ENCODE data around the gene POR. TPM values are rescaled to one million over a fixed set of nuclear protein-coding genes. Genes with fewer than 3 reads are reported as not detected.

Gene POR
- total RNA-seq, 5 donors from 2014 or later (not counting 1 experiment from before 2014, with no cell fraction given) = 41.1 to 83.3 (median 58.8) TPM

GRCh38 chr7:75968012-75968411, 53.1 kb downstream of the POR start:
- ChIA-PET CTCF (no interaction called here), POLR2A (no interaction called here)
- Histone ChIP-seq H3K9me3 (no peaks in the 10 kb centered on the region), H3K4me1 (ENCODE audit: control insufficient read depth in 1 of 2, extremely low read depth in 1 of 2, insufficient read depth in 2 of 2, low read length in 2 of 2) (no peaks in the 10 kb centered on the region), H3K4me3 (ENCODE audit: control insufficient read depth in 1 of 2, extremely low read depth in 1 of 2, low read length in 1 of 2) (no peak overlapping the region), H3K36me3 (ENCODE audit: control insufficient read depth in 2 of 2, extremely low read depth in 1 of 2, insufficient read depth in 1 of 2, low read length in 1 of 2) (peaks cover 17 to 21% of the 10 kb centered on the region in 2 donors), H3K27me3 (replicated peaks in 1 of 2; ENCODE audit: control insufficient read depth in 2 of 2, extremely low read depth in 1 of 2, insufficient read depth in 2 of 2, low read length in 1 of 2) (no peaks in the 10 kb centered on the region), H3K27ac (ENCODE audit: low read length) (no peak overlapping the region)
- Mint-ChIP-seq H3K36me3 (peaks cover 29% of the 10 kb centered on the region), H3K9me3 (no peaks in the 10 kb centered on the region), H3K27me3 (no peaks in the 10 kb centered on the region), H3K4me1 (peaks cover 0 to 6% (median 2%) of the 10 kb centered on the region in 3 donors), H3K4me3 (no peak overlapping the region), H3K27ac (no peak overlapping the region)
- WGBS (ENCODE audit: insufficient coverage) = 83% methylated on average over 10 of the region's 10 CpGs
- DNase-seq (no peak), ATAC-seq (replicated peaks in 1 of 4) (no peak)

- H3K9me3 ChIP-seq = no peaks in the 10 kb centered on the region
- no peak overlapping the region for H3K4me3 ChIP-seq (ENCODE audit: control insufficient read depth in 1 of 2, extremely low read depth in 1 of 2, low read length in 1 of 2)
- H3K4me1 ChIP-seq (ENCODE audit: control insufficient read depth in 1 of 2, extremely low read depth in 1 of 2, insufficient read depth in 2 of 2, low read length in 2 of 2) = no peaks in the 10 kb centered on the region
- ChIA-PET CTCF (no interaction called here), POLR2A (no interaction called here)
- no peaks in the 10 kb centered on the region for H3K27me3 ChIP-seq (replicated peaks in 1 of 2; ENCODE audit: control insufficient read depth in 2 of 2, extremely low read depth in 1 of 2, insufficient read depth in 2 of 2, low read length in 1 of 2)
- ATAC-seq (replicated peaks in 1 of 4) (no peak), DNase-seq (no peak)
- H3K36me3 ChIP-seq (ENCODE audit: control insufficient read depth in 2 of 2, extremely low read depth in 1 of 2, insufficient read depth in 1 of 2, low read length in 1 of 2) = peaks cover 17 to 23% of the 10 kb centered on the region in 2 donors
- Mint-ChIP-seq H3K4me3 (no peak overlapping the region), H3K9me3 (no peaks in the 10 kb centered on the region), H3K36me3 (peaks cover 25% of the 10 kb centered on the region), H3K27ac (no peak overlapping the region), H3K27me3 (no peaks in the 10 kb centered on the region), H3K4me1 (peaks cover 0 to 6% (median 0%) of the 10 kb centered on the region in 3 donors)
- H3K27ac ChIP-seq (ENCODE audit: low read length) = no peak overlapping the region
- WGBS (ENCODE audit: insufficient coverage) = 98% methylated on average over 11 of the region's 12 CpGs
Measured at GRCh38 chr7:75968561-75969001, 53.6 kb downstream of the POR start.

- Mint-ChIP-seq H3K36me3 (peaks cover 30% of the 10 kb centered on the region), H3K4me1 (peaks cover 0 to 6% (median 0%) of the 10 kb centered on the region in 3 donors), H3K9me3 (no peaks in the 10 kb centered on the region), H3K27ac (no peak overlapping the region), H3K27me3 (no peaks in the 10 kb centered on the region), H3K4me3 (no peak overlapping the region)
- ChIA-PET CTCF (no interaction called here), POLR2A (no interaction called here)
- H3K4me1 ChIP-seq (ENCODE audit: control insufficient read depth in 1 of 2, extremely low read depth in 1 of 2, insufficient read depth in 2 of 2, low read length in 2 of 2) = no peaks in the 10 kb centered on the region
- WGBS (ENCODE audit: insufficient coverage) = 94% methylated on average over 12 of the region's 13 CpGs
- peaks cover 17 to 25% of the 10 kb centered on the region in 2 donors for H3K36me3 ChIP-seq (ENCODE audit: control insufficient read depth in 2 of 2, extremely low read depth in 1 of 2, insufficient read depth in 1 of 2, low read length in 1 of 2)
- no peaks in the 10 kb centered on the region for H3K27me3 ChIP-seq (replicated peaks in 1 of 2; ENCODE audit: control insufficient read depth in 2 of 2, extremely low read depth in 1 of 2, insufficient read depth in 2 of 2, low read length in 1 of 2)
- ATAC-seq (replicated peaks in 1 of 4) (no peak), DNase-seq (no peak)
- H3K4me3 ChIP-seq (ENCODE audit: control insufficient read depth in 1 of 2, extremely low read depth in 1 of 2, low read length in 1 of 2) = no peak overlapping the region
- no peaks in the 10 kb centered on the region for H3K9me3 ChIP-seq
- H3K27ac ChIP-seq (ENCODE audit: low read length) = no peak overlapping the region
Measured at GRCh38 chr7:75969182-75969581, 54.2 kb downstream of the POR start.

- Histone ChIP-seq H3K9me3 (no peaks in the 10 kb centered on the region), H3K27ac (ENCODE audit: low read length) (no peak overlapping the region), H3K27me3 (replicated peaks in 1 of 2; ENCODE audit: control insufficient read depth in 2 of 2, extremely low read depth in 1 of 2, insufficient read depth in 2 of 2, low read length in 1 of 2) (no peaks in the 10 kb centered on the region), H3K4me1 (ENCODE audit: control insufficient read depth in 1 of 2, extremely low read depth in 1 of 2, insufficient read depth in 2 of 2, low read length in 2 of 2) (no peaks in the 10 kb centered on the region), H3K4me3 (ENCODE audit: control insufficient read depth in 1 of 2, extremely low read depth in 1 of 2, low read length in 1 of 2) (no peak overlapping the region), H3K36me3 (ENCODE audit: control insufficient read depth in 2 of 2, extremely low read depth in 1 of 2, insufficient read depth in 1 of 2, low read length in 1 of 2) (peaks cover 17 to 22% of the 10 kb centered on the region in 2 donors)
- ATAC-seq (replicated peaks in 1 of 4) (no peak), DNase-seq (no peak)
- Mint-ChIP-seq H3K4me1 (peaks cover 0 to 6% (median 0%) of the 10 kb centered on the region in 3 donors), H3K36me3 (peaks cover 31% of the 10 kb centered on the region), H3K27me3 (no peaks in the 10 kb centered on the region), H3K9me3 (no peaks in the 10 kb centered on the region), H3K4me3 (no peak overlapping the region), H3K27ac (peak overlapping the region in 1 of 2 donors; percentile 39)
- POLR2A ChIA-PET = no interaction called here
- whole genome bisulfite sequencing (ENCODE audit: insufficient coverage) = 97% methylated on average over 28 of the region's 30 CpGs
- CTCF ChIA-PET = interaction anchor here in 1 of 2 donors (0.7 kb wide), 1 partner anchor 128 kb away, joined by 3 read pairs; no protein-coding TSS in a partner anchor
Measured at GRCh38 chr7:75969704-75970498, 54.9 kb downstream of the POR start.

GRCh38 chr7:75971309-75971960, 56.5 kb downstream of the POR start:
- H3K27ac ChIP-seq (ENCODE audit: low read length) = no peak overlapping the region
- Mint-ChIP-seq H3K27ac (no peak overlapping the region), H3K36me3 (peaks cover 27% of the 10 kb centered on the region), H3K27me3 (no peaks in the 10 kb centered on the region), H3K4me3 (no peak overlapping the region), H3K9me3 (no peaks in the 10 kb centered on the region), H3K4me1 (peaks cover 0 to 6% (median 0%) of the 10 kb centered on the region in 3 donors)
- H3K4me1 ChIP-seq (ENCODE audit: control insufficient read depth in 1 of 2, extremely low read depth in 1 of 2, insufficient read depth in 2 of 2, low read length in 2 of 2) = no peaks in the 10 kb centered on the region
- ChIA-PET CTCF (no interaction called here), POLR2A (no interaction called here)
- no peak for ATAC-seq (replicated peaks in 1 of 4)
- H3K36me3 ChIP-seq (ENCODE audit: control insufficient read depth in 2 of 2, extremely low read depth in 1 of 2, insufficient read depth in 1 of 2, low read length in 1 of 2) = peaks cover 6 to 18% of the 10 kb centered on the region in 2 donors
- no peaks in the 10 kb centered on the region for H3K27me3 ChIP-seq (replicated peaks in 1 of 2; ENCODE audit: control insufficient read depth in 2 of 2, extremely low read depth in 1 of 2, insufficient read depth in 2 of 2, low read length in 1 of 2)
- H3K9me3 ChIP-seq = no peaks in the 10 kb centered on the region
- H3K4me3 ChIP-seq (ENCODE audit: control insufficient read depth in 1 of 2, extremely low read depth in 1 of 2, low read length in 1 of 2) = no peak overlapping the region
- 95% methylated on average over 11 of the region's 14 CpGs for WGBS (ENCODE audit: insufficient coverage)
- no peak for DNase-seq

- no peak for DNase-seq
- H3K4me1 ChIP-seq (ENCODE audit: control insufficient read depth in 1 of 2, extremely low read depth in 1 of 2, insufficient read depth in 2 of 2, low read length in 2 of 2) = no peaks in the 10 kb centered on the region
- H3K27ac ChIP-seq (ENCODE audit: low read length) = no peak overlapping the region
- ChIA-PET CTCF (interaction anchor here in 1 of 2 donors (0.6 kb wide), 1 partner anchor 224 kb away, joined by 3 read pairs; no protein-coding TSS in a partner anchor), POLR2A (no interaction called here)
- Mint-ChIP-seq H3K4me1 (peaks cover 0 to 6% (median 0%) of the 10 kb centered on the region in 3 donors), H3K27ac (no peak overlapping the region), H3K27me3 (no peaks in the 10 kb centered on the region), H3K36me3 (peaks cover 27% of the 10 kb centered on the region), H3K9me3 (no peaks in the 10 kb centered on the region), H3K4me3 (no peak overlapping the region)
- WGBS (ENCODE audit: insufficient coverage) = 91% methylated on average over 15 of the region's 19 CpGs
- no peak for ATAC-seq (replicated peaks in 1 of 4)
- no peak overlapping the region for H3K4me3 ChIP-seq (ENCODE audit: control insufficient read depth in 1 of 2, extremely low read depth in 1 of 2, low read length in 1 of 2)
- H3K36me3 ChIP-seq (ENCODE audit: control insufficient read depth in 2 of 2, extremely low read depth in 1 of 2, insufficient read depth in 1 of 2, low read length in 1 of 2) = peaks cover 5 to 18% of the 10 kb centered on the region in 2 donors
- H3K27me3 ChIP-seq (replicated peaks in 1 of 2; ENCODE audit: control insufficient read depth in 2 of 2, extremely low read depth in 1 of 2, insufficient read depth in 2 of 2, low read length in 1 of 2) = no peaks in the 10 kb centered on the region
- no peaks in the 10 kb centered on the region for H3K9me3 ChIP-seq
Measured at GRCh38 chr7:75971961-75972763, 57.2 kb downstream of the POR start.

Data from T-cell (primary cell).